ENCODE measurements around the gene HTR3C. TPM values are rescaled to one million over a fixed set of nuclear protein-coding genes. Genes with fewer than 3 reads are reported as not detected.
"Not testable (repeated sequence)": the region's sequence is repeated elsewhere in the genome, so short reads cannot be mapped to it uniquely, and the experiment has no call there.

The HTR3C gene
- total and polyA plus RNA-seq, 5 experiments from 2014 or later: not detected

DNA sequence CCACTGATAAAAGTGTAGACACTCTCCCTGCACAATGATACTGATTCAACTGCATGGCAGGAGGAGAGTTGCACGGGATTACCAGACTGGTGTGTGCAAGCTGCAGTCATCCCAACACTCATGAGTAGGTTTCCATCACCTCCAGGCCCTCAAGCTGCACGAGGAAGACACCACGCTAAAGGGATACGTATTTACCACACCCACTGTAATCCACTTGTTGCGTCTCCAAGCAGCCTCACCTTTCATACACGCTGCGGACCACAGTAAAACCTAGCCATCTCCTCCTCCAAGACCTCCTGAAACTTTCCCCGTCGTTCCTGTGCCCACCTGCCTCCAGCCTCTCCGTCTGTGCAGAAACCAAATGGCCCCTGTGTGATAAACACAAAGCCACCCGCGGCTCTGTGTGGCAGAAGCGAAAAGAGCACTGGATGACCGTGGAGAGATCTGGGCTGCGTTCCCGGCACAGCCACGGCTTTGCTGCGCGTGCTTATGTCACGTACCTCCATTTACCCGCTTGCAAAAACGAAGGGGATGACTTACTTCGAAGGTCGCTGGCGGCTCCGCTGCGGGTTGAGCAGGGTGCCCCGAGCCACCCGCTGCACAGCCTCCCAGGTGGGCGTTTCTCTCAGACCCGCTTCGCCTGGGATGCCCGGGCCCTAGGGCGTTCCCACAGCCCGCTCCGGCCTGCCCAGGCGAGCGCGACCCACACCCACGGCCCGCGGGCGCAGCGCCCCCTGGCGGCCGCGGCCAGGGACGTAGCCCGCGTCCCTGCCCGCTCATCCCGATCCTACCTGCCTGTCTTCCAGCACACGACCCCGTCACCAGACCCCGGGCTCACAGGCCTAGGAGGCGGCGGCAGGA lies 35.8 kb upstream of the HTR3C start:
- DNase-seq: peak in 5 of 10 donors; percentile 2 to 64 (median 26)
- peak overlapping the region; percentile 85 to 98 (median 92) for H3K27ac Mint-ChIP-seq
- no peaks in the 10 kb centered on the region for H3K9me3 Mint-ChIP-seq
- H3K27me3 Mint-ChIP-seq: peaks cover 5 to 14% (median 10%) of the 10 kb centered on the region in 5 donors
- peak overlapping the region; percentile 98 to 100 (median 99) for H3K4me3 Mint-ChIP-seq
- POLR2A ChIA-PET: interaction anchor here (1.3 kb wide), 1 partner anchor 132 kb away, joined by 4 read pairs; the partner anchor contains the start of gene PARL
- H3K4me1 Mint-ChIP-seq: peaks cover 19 to 37% (median 24%) of the 10 kb centered on the region in 4 donors
- peak; percentile 70 to 72 for ATAC-seq
- peaks cover 4 to 21% (median 5%) of the 10 kb centered on the region in 3 donors for H3K36me3 Mint-ChIP-seq

DNA sequence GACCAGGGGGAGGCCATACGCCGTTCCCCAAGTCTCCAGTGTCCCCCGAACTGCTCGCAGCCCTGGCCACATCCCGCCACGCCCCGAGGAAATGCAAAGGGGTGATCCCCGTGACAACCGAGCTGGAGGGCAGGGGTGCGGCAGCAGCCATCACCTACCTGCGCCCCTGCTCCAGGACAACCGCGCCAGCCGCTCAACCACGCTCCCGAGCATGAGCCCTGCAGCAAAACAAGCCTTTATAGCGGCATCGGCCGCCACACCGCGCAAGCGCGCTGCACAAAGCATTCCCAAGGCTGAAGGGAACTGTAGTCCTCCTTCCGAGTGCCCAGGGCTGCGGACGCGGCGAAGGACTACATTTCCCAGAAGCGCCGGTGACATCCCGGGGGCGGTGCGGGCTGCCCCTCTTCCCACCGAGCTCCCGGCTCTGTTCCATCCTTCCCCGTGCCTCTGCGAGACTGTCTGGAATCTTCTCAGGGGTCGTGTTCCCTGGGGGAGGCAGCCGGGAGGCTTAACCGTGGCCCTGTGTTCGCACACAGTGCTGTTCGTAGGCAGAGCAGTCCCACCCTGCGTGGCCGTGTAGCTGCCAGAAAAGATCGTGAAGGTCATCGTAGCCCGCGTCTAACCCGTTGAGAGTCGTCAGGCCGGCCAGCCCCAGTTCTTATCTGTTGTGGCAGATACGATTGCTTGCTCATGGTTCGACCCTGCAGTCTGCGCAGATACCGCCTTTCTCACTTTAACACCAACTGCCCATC lies 35.0 kb upstream of the HTR3C start, which contains the start of gene ABCC5:
TSS of gene ABCC5 (minus strand) at position 213 of the 752 bp plus-strand sequence. CDS start 3,492 bp downstream, outside the sequence.
- H3K4me3 Mint-ChIP-seq: peak within 1 kb of the TSS; percentile 98 to 100 (median 99)
- peak; percentile 93 to 95 for ATAC-seq
- peaks cover 0 to 13% (median 2%) of the 10 kb centered on the region in 3 donors for H3K36me3 Mint-ChIP-seq
- H3K4me1 Mint-ChIP-seq: peaks cover 19 to 37% (median 25%) of the 10 kb centered on the region in 4 donors
- H3K9me3 Mint-ChIP-seq: no peaks in the 10 kb centered on the region
- H3K27ac Mint-ChIP-seq: peak within 1 kb of the TSS; percentile 85 to 98 (median 92)
- peak; percentile 67 to 89 (median 76) for DNase-seq
- POLR2A ChIA-PET: interaction anchor here (0.5 to 1.3 kb wide), 2 partner anchors 11 to 133 kb away, joined by 4 to 6 read pairs; partner anchors contain the start of gene PARL
- H3K27me3 Mint-ChIP-seq: peaks cover 5 to 14% (median 10%) of the 10 kb centered on the region in 5 donors

DNA sequence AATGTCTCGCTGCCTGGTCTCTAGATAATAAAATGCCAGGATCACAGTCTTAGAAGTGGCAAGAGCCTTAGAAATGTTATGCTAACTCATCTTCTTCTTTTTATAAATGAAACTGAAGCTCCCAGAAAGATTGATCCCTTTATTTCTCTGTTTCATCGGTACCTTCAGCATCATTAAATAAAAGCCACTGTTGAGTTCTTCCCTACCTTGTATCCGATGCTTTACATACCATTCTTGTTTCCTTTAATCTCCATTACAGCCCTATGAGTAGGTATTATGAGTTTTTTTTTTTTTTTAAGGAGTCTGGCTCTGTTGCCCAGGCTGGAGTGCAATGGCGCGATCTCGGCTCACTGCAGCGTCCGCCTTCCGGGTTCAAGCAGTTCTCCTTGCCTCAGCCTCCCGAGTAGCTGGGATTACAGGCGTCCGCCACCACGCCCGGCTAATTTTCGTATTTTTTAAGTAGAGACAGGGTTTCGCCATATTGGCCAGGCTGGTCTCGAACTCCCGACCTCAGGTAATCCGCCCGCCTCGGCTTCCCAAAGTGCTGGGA lies 34.3 kb upstream of the HTR3C start:
- no peak for ATAC-seq
- Mint-ChIP-seq H3K36me3 (peaks cover 0 to 9% (median 2%) of the 10 kb centered on the region in 3 donors), H3K4me3 (peak overlapping the region; percentile 98 to 100 (median 99)), H3K9me3 (no peaks in the 10 kb centered on the region), H3K27me3 (peaks cover 5 to 14% (median 12%) of the 10 kb centered on the region in 5 donors), H3K4me1 (peaks cover 19 to 37% (median 25%) of the 10 kb centered on the region in 4 donors), H3K27ac (peak overlapping the region in 9 of 10 donors; percentile 37 to 98 (median 92))
- POLR2A ChIA-PET: interaction anchor here (0.5 to 1.3 kb wide), 2 partner anchors 12 to 133 kb away, joined by 4 to 6 read pairs; partner anchors contain the start of gene PARL
- DNase-seq: no peak

DNA sequence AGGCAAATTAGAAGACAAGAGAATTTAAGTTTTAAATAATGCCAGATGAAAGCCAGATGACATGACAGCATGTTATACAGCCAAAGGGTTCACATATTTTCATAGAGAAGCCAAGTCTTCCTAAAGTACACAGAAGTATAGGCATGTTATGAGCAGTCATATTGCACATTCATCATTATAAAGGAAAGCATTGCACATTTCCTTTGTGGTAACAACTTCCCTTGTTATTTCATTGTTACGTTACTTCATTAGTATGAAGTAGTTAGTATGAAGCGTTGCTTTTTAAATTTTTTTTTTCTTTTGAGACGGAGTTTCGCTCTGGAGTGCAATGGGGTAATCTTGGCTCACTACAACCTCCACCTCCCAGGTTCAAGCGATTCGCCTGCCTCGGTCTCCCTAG lies 30.5 kb upstream of the HTR3C start:
- peaks cover 10 to 25% (median 12%) of the 10 kb centered on the region in 5 donors for H3K27me3 Mint-ChIP-seq
- H3K4me1 Mint-ChIP-seq: peaks cover 7 to 14% (median 10%) of the 10 kb centered on the region in 4 donors
- no peaks in the 10 kb centered on the region for H3K9me3 Mint-ChIP-seq
- H3K27ac Mint-ChIP-seq: no peak overlapping the region
- no peaks in the 10 kb centered on the region for H3K36me3 Mint-ChIP-seq
- no peak for ATAC-seq
- POLR2A ChIA-PET: no interaction called here
- H3K4me3 Mint-ChIP-seq: no peak overlapping the region
- DNase-seq: no peak

DNA sequence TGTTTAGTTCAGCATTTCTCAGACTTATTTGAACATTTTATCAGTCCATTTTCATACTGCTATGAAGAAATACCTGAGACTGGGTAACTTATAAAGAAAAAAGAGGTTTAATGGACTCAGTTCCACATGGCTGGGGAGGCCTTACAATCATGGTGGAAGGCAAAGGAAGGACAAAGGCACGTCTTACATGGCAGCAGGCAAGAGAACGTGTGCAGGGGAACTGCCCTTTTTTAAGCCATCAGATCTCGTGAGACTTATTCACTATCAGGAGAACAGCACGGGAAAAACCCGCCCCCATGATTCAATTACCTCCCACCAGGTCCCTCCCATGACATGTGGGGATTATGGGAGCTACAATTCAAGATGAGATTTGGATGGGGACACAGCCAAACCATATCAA lies 27.6 kb upstream of the HTR3C start:
- H3K4me1 Mint-ChIP-seq, ATAC-seq, POLR2A ChIA-PET, H3K9me3 Mint-ChIP-seq, H3K4me3 Mint-ChIP-seq, H3K36me3 Mint-ChIP-seq, DNase-seq: not testable (repeated sequence)
- H3K27me3 Mint-ChIP-seq: peaks cover 9 to 22% (median 12%) of the 10 kb centered on the region in 5 donors
- H3K27ac Mint-ChIP-seq: peak overlapping the region in 1 of 10 donors; percentile 35

DNA sequence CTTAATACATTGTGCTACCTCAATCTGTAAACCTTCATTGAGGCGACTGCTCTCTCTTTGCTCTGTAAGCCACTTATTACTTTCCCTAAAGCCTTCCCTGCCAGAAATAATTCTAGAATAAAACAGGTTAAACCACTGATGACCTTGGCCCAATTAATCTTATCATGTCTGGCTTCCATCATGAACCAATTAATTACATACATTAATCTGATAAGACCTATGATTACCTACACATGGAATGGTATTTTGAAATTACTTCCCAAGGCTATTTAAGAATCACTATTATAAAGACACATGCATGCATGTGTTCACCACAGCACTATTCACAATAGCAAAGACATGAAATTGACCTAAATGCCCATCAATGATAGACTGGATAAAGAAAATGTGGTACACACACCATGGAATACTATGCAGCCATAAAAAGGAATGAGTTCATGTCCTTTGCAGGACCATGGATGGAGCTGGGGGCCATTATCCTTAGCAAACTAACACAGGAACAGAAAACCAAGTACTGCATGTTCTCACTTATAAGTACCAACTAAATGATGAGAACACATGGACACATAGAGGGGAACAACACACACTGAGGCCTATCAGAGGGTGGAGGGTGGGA lies 24.5 kb upstream of the HTR3C start:
- H3K27ac Mint-ChIP-seq: not testable (repeated sequence)

DNA sequence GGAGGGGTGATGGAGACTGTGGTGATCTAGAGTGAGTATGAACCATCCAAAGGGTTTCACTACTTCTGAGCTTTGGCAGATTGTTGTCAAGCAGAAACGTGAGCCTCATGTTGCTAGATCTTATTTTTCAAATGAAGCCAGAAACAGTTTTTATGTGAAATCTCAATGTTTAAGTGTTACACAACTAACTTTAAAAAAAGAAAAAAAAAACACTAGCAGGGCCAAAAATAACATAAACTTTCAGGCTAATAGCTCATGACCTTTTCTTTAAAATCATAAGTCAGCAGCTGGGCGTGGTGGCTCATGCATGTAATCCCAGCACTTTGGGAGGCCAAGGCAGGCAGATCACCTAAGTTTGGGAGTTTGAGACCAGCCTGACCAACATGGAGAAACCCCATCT lies 23.4 kb upstream of the HTR3C start:
- POLR2A ChIA-PET: interaction anchor here (0.7 kb wide), 1 partner anchor 32 kb away, joined by 3 read pairs; no protein-coding TSS in a partner anchor
- H3K27ac Mint-ChIP-seq: no peak overlapping the region
- H3K36me3 Mint-ChIP-seq: no peaks in the 10 kb centered on the region
- no peak overlapping the region for H3K4me3 Mint-ChIP-seq
- H3K9me3 Mint-ChIP-seq: no peaks in the 10 kb centered on the region
- peaks cover 0 to 14% (median 7%) of the 10 kb centered on the region in 5 donors for H3K27me3 Mint-ChIP-seq
- DNase-seq (no peak), ATAC-seq (no peak)
- no peaks in the 10 kb centered on the region for H3K4me1 Mint-ChIP-seq

More for the DNA sequence above, 24.5 kb upstream of the HTR3C start:
- ATAC-seq, DNase-seq, H3K9me3 Mint-ChIP-seq, H3K4me1 Mint-ChIP-seq, POLR2A ChIA-PET, H3K36me3 Mint-ChIP-seq, H3K4me3 Mint-ChIP-seq: not testable (repeated sequence)
- peaks cover 0 to 12% (median 6%) of the 10 kb centered on the region in 5 donors for H3K27me3 Mint-ChIP-seq

DNA sequence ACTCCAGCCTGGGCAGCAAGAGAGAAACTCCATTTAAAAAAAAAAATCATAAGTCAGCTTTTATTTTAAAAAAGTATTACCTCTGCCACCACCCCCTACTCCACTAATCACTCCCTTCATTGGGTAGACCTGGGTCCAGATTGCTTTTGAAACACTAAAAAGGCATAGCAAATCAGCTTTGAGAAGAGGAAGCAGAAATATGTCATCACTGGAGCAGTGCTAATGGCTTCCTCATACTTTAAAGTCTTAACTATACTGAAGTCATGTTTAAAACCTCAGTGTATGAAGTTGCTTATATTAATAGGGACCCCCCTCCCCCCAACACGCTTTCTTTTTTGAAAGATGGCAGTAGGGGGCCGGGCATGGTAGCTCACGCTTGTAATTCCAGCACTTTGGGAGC lies 22.3 kb upstream of the HTR3C start:
- H3K36me3 Mint-ChIP-seq: no peaks in the 10 kb centered on the region
- no peaks in the 10 kb centered on the region for H3K9me3 Mint-ChIP-seq
- H3K4me3 Mint-ChIP-seq: no peak overlapping the region
- peaks cover 0 to 14% (median 5%) of the 10 kb centered on the region in 5 donors for H3K27me3 Mint-ChIP-seq
- no peak for ATAC-seq
- POLR2A ChIA-PET: no interaction called here
- H3K4me1 Mint-ChIP-seq: no peaks in the 10 kb centered on the region
- H3K27ac Mint-ChIP-seq: no peak overlapping the region
- no peak for DNase-seq

DNA sequence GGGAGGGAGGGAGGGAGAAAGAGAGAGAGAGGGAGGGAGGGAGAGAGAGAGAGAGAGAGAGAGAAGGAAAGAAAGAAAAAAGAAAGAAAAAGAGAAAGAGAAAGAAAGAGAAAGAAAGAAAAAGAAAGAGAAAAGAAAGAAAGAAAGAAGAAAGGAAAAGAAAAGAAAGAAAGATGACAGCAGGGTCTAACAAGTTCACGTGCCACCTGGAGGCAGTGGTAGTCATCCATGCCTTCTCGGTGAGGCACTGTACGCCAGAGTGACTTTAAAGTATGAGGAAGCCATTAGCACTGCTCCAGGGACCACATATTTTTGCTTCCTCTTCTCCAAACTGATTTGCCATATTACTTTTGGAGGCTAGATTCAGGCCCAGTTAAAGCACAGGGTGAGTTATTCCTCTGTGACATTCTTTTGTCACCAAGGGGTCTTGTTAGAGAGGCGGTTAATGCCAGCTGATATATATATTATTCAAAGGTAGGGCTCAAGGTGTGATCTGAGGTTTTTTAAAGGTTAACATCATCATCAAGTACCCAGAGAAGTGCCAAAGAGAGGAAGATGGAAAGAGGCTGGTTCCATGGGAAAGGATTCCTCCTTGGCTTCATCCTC lies 21.6 kb upstream of the HTR3C start, which contains the start of gene HTR3D:
TSS of gene HTR3D (plus strand) at position 556 of the 606 bp plus-strand sequence. CDS start at position 556, 0 bp downstream.
- no peak within 1 kb of the TSS for H3K4me3 Mint-ChIP-seq
- no peak for ATAC-seq
- no peaks in the 10 kb centered on the region for H3K9me3 Mint-ChIP-seq
- DNase-seq: no peak
- H3K27me3 Mint-ChIP-seq: peaks cover 0 to 12% (median 3%) of the 10 kb centered on the region in 5 donors
- H3K27ac Mint-ChIP-seq: no peak within 1 kb of the TSS
- H3K36me3 Mint-ChIP-seq: no peaks in the 10 kb centered on the region
- POLR2A ChIA-PET: no interaction called here
- no peaks in the 10 kb centered on the region for H3K4me1 Mint-ChIP-seq

DNA sequence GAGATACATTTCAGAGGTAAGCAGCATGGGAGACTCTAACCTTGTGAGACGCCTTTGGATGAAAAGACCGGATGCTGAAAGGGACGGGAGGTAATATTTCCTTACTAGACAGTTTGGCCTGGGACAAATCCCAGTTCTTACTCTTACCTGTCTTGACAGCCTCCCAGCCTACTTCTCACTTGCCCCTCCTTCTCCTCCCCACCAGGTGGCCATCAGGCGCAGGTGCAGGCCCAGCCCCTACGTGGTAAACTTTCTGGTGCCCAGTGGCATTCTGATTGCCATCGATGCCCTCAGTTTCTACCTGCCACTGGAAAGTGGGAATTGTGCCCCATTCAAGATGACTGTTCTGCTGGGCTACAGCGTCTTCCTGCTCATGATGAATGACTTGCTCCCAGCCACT lies 15.0 kb upstream of the HTR3C start:
- Mint-ChIP-seq H3K9me3 (no peaks in the 10 kb centered on the region), H3K27ac (no peak overlapping the region), H3K4me3 (no peak overlapping the region), H3K27me3 (peaks cover 0 to 3% (median 1%) of the 10 kb centered on the region in 5 donors), H3K4me1 (no peaks in the 10 kb centered on the region), H3K36me3 (no peaks in the 10 kb centered on the region)
- DNase-seq (no peak), ATAC-seq (no peak)
- POLR2A ChIA-PET: no interaction called here

DNA sequence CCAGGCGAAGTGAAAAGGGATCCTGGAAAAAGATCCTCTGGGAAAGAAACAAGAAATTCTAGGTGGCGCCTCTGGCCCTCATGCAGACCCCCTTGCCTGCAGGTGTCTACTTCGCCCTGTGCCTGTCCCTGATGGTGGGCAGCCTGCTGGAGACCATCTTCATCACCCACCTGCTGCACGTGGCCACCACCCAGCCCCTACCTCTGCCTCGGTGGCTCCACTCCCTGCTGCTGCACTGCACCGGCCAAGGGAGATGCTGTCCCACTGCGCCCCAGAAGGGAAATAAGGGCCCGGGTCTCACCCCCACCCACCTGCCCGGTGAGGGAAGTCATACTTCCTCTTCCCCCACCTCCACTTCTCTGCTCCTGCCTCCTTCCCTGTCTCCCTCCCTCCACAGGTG lies 14.5 kb upstream of the HTR3C start:
- H3K27ac Mint-ChIP-seq, ATAC-seq, POLR2A ChIA-PET, H3K4me3 Mint-ChIP-seq, H3K36me3 Mint-ChIP-seq, H3K27me3 Mint-ChIP-seq, DNase-seq, H3K4me1 Mint-ChIP-seq, H3K9me3 Mint-ChIP-seq: not testable (repeated sequence)

DNA sequence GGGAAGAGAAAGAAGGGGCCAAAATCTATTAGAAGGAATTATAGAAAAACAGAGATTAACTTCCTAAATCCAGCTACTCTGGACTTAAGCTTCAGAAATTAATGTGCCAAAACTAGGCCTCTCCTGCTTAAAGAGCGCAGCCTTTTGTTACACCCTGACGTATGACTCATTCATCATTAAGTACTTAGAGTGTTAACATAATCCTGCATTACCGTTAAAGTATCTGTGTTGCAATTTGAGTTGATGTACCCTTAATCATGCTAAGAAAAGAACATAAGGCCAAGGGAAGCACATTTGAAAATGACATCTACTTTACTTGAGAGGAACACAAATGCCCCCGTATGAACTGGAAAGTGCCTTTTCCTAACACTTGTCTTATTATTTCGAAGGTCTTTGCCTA lies 13.4 kb upstream of the HTR3C start:
- Mint-ChIP-seq H3K4me3 (no peak overlapping the region), H3K27ac (no peak overlapping the region), H3K27me3 (no peaks in the 10 kb centered on the region), H3K9me3 (no peaks in the 10 kb centered on the region), H3K4me1 (no peaks in the 10 kb centered on the region), H3K36me3 (no peaks in the 10 kb centered on the region)
- DNase-seq (no peak), ATAC-seq (no peak)
- POLR2A ChIA-PET: no interaction called here

Measured in naive thymus-derived CD8-positive, alpha-beta T cell (primary cell).